HL-60 (cell line): Measurements from ENCODE around the gene MSI2.

Experiments
- DNase-seq, 2 experiments: peaks; one replicate each; pipeline ENCODE4 v3.0.0-alpha.2; 2010 to 2020; ENCODE audit warnings: low read depth in 1 of 2, low spot score in 1 of 2
- H3K27ac ChIP-seq: fragments of 250-450 bp; sonication (Bioruptor Pico); replicated peaks from 2 replicates; pipeline ENCODE4 v1.5.1; 2020; ENCODE audit warnings: mild to moderate bottlenecking, moderate library complexity
- H3K27me3 ChIP-seq: fragments of 250-450 bp; sonication (Bioruptor Pico); 2 replicates; pipeline ENCODE4 v1.5.1; 2021; ENCODE audit warnings: mild to moderate bottlenecking, moderate library complexity; ENCODE audit not compliant: insufficient read depth, poor library complexity, severe bottlenecking
- H3K4me3 ChIP-seq: replicated peaks from 2 replicates; pipeline ENCODE4 v1.5.1; 2011; ENCODE audit warnings: mild to moderate bottlenecking, control low read depth, low read length; ENCODE audit not compliant: insufficient read depth
- GABPA ChIP-seq: IDR thresholded peaks from 2 replicates; pipeline ENCODE4 v1.6.1; 2012; ENCODE audit warnings: low read depth
- POLR2AphosphoS5 ChIP-seq: IDR thresholded peaks from 2 replicates; pipeline ENCODE4 v1.6.1; 2012; ENCODE audit warnings: low read depth
- SPI1 ChIP-seq: IDR thresholded peaks from 2 replicates; pipeline ENCODE4 v1.6.1; 2012; ENCODE audit warnings: low read depth, mild to moderate bottlenecking, borderline replicate concordance
- TF ChIP-seq, protein P1 (sequence below): IDR thresholded peaks from one replicate; pipeline ENCODE4 v1.5.1; 2011; ENCODE audit warnings: low read length, control low read depth, inconsistent platforms; ENCODE audit not compliant: insufficient read depth
- TF ChIP-seq, protein P2 (sequence below): IDR thresholded peaks from 2 replicates; pipeline ENCODE4 v1.6.1; 2012; ENCODE audit warnings: low read depth; ENCODE audit not compliant: insufficient replicate concordance

Gene MSI2

GRCh38 chr17:57478478-57479250 is 222.3 kb downstream of the MSI2 start:
- Histone ChIP-seq H3K27ac (no peak overlapping the region), H3K27me3 (no peaks in the 10 kb centered on the region), H3K4me3 (no peak overlapping the region)
- DNase-seq, result no peak
- TF ChIP-seq POLR2AphosphoS5 (no peak), GABPA (no peak), SPI1 (no peak)
- TF ChIP-seq, protein P1, sequence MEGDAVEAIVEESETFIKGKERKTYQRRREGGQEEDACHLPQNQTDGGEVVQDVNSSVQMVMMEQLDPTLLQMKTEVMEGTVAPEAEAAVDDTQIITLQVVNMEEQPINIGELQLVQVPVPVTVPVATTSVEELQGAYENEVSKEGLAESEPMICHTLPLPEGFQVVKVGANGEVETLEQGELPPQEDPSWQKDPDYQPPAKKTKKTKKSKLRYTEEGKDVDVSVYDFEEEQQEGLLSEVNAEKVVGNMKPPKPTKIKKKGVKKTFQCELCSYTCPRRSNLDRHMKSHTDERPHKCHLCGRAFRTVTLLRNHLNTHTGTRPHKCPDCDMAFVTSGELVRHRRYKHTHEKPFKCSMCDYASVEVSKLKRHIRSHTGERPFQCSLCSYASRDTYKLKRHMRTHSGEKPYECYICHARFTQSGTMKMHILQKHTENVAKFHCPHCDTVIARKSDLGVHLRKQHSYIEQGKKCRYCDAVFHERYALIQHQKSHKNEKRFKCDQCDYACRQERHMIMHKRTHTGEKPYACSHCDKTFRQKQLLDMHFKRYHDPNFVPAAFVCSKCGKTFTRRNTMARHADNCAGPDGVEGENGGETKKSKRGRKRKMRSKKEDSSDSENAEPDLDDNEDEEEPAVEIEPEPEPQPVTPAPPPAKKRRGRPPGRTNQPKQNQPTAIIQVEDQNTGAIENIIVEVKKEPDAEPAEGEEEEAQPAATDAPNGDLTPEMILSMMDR, result no peak
- TF ChIP-seq, protein P2, sequence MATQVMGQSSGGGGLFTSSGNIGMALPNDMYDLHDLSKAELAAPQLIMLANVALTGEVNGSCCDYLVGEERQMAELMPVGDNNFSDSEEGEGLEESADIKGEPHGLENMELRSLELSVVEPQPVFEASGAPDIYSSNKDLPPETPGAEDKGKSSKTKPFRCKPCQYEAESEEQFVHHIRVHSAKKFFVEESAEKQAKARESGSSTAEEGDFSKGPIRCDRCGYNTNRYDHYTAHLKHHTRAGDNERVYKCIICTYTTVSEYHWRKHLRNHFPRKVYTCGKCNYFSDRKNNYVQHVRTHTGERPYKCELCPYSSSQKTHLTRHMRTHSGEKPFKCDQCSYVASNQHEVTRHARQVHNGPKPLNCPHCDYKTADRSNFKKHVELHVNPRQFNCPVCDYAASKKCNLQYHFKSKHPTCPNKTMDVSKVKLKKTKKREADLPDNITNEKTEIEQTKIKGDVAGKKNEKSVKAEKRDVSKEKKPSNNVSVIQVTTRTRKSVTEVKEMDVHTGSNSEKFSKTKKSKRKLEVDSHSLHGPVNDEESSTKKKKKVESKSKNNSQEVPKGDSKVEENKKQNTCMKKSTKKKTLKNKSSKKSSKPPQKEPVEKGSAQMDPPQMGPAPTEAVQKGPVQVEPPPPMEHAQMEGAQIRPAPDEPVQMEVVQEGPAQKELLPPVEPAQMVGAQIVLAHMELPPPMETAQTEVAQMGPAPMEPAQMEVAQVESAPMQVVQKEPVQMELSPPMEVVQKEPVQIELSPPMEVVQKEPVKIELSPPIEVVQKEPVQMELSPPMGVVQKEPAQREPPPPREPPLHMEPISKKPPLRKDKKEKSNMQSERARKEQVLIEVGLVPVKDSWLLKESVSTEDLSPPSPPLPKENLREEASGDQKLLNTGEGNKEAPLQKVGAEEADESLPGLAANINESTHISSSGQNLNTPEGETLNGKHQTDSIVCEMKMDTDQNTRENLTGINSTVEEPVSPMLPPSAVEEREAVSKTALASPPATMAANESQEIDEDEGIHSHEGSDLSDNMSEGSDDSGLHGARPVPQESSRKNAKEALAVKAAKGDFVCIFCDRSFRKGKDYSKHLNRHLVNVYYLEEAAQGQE, result no peak

DNA sequence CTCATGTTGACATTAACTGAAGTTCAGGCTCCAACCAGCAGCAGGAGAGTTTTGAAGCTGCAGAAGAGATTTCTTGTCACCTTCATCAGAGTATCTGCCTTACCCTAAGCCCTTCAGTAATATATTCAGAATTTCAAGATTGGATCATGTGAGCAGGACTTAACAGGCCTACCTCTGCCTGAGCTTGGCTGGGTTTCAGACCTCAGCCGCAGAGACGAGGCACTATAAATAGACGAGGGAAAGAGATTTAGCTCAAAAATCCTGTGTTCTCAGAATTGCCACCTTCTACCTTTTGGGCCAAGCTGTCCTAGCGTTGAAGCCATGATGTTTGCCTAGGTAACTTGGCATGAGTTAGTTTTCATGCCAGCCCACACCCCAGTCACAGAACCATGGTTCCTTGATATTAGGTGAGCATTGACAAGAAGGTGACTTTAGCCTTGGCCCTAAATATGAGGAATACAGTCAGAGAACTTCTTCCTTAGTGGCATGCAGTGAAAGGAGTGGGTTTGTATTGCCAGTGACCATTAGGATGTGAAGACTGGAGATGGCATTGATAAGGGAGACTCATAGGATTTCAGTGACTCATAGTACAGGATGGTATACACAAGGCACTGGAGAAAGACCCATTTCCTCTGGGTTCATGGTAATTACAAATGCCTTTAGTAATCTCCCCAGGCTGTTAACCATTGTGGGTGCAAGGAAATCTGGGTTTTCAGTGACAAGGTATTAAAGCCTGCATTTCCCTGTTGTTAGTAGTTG is 224.3 kb downstream of the MSI2 start:
- H3K27ac ChIP-seq, result no peak overlapping the region
- H3K4me3 ChIP-seq, result no peak overlapping the region
- TF ChIP-seq, protein P2, result no peak
- TF ChIP-seq POLR2AphosphoS5, result no peak
- no peak for DNase-seq
- H3K27me3 ChIP-seq, result no peaks in the 10 kb centered on the region

- TF ChIP-seq, protein P1, result no peak
- TF ChIP-seq POLR2AphosphoS5, result no peak
- TF ChIP-seq GABPA, result no peak
- TF ChIP-seq SPI1, result no peak
- TF ChIP-seq, protein P2, result no peak
- no peaks in the 10 kb centered on the region for H3K27me3 ChIP-seq
- H3K27ac ChIP-seq, result no peak overlapping the region
- H3K4me3 ChIP-seq, result no peak overlapping the region
- DNase-seq, result no peak
Measured at GRCh38 chr17:57481910-57482391, 225.6 kb downstream of the MSI2 start.
